ENCODE results near the gene ACER3. TPM values are rescaled to one million over a fixed set of nuclear protein-coding genes. Genes with fewer than 3 reads are reported as not detected.

ACER3 gene
- total RNA-seq, 4 donors from 2014 or later = 11.5 to 29.3 (median 17.9) TPM

- intact Hi-C loops (cut with DNase I) = no loop called here
- 79 to 81% methylated on average over 9 of the region's 9 CpGs for WGBS, 2 donors
- no peak for TF ChIP-seq CTCF (IDR thresholded peaks at IDR 0.05)
- no peak for TF ChIP-seq POLR2A (IDR thresholded peaks at IDR 0.05)
- peaks cover 0 to 14% of the 10 kb centered on the region in 2 donors for H3K4me1 ChIP-seq
- no peaks in the 10 kb centered on the region for H3K36me3 ChIP-seq
- DNase-seq = no peak
- H3K4me3 ChIP-seq (replicated peaks in 1 of 3) = no peak overlapping the region
- no peaks in the 10 kb centered on the region for H3K27me3 ChIP-seq
- no peak overlapping the region for H3K27ac ChIP-seq
- H3K9me3 ChIP-seq = no peaks in the 10 kb centered on the region
Measured at GRCh38 chr11:76885390-76886097, 24.8 kb downstream of the ACER3 start.

- Histone ChIP-seq H3K27me3 (no peaks in the 10 kb centered on the region), H3K9me3 (no peaks in the 10 kb centered on the region), H3K4me1 (peaks cover 16 to 22% of the 10 kb centered on the region in 2 donors), H3K36me3 (no peaks in the 10 kb centered on the region), H3K4me3 (replicated peaks in 1 of 3) (no peak overlapping the region), H3K27ac (no peak overlapping the region)
- DNase-seq = no peak
- no peak for TF ChIP-seq CTCF (IDR thresholded peaks at IDR 0.05)
- no peak for TF ChIP-seq POLR2A (IDR thresholded peaks at IDR 0.05)
- 87 to 88% methylated on average over 1 of the region's 1 CpG for WGBS, 2 donors
- intact Hi-C loops (cut with DNase I) = no loop called here
Measured at GRCh38 chr11:76888989-76889388, 28.3 kb downstream of the ACER3 start.

GRCh38 chr11:76889411-76889975 is 28.8 kb downstream of the ACER3 start:
- WGBS, 2 donors = 48 to 97% methylated on average over 1 of the region's 1 CpG
- no peak for TF ChIP-seq POLR2A (IDR thresholded peaks at IDR 0.05)
- TF ChIP-seq CTCF (IDR thresholded peaks at IDR 0.05) = no peak
- H3K4me1 ChIP-seq = peaks cover 16 to 22% of the 10 kb centered on the region in 2 donors
- DNase-seq = no peak
- intact Hi-C loops (cut with DNase I) = no loop called here
- no peaks in the 10 kb centered on the region for H3K9me3 ChIP-seq
- no peaks in the 10 kb centered on the region for H3K27me3 ChIP-seq
- no peaks in the 10 kb centered on the region for H3K36me3 ChIP-seq
- H3K4me3 ChIP-seq (replicated peaks in 1 of 3) = no peak overlapping the region
- H3K27ac ChIP-seq = no peak overlapping the region

- no peak for DNase-seq
- no peaks in the 10 kb centered on the region for H3K27me3 ChIP-seq
- 95 to 97% methylated on average over 3 of the region's 3 CpGs for WGBS, 2 donors
- no peak overlapping the region for H3K4me3 ChIP-seq (replicated peaks in 1 of 3)
- peaks cover 16% of the 10 kb centered on the region in 2 donors for H3K4me1 ChIP-seq
- intact Hi-C loops (cut with DNase I) = no loop called here
- TF ChIP-seq POLR2A (IDR thresholded peaks at IDR 0.05) = no peak
- no peak for TF ChIP-seq CTCF (IDR thresholded peaks at IDR 0.05)
- H3K36me3 ChIP-seq = no peaks in the 10 kb centered on the region
- no peaks in the 10 kb centered on the region for H3K9me3 ChIP-seq
- no peak overlapping the region for H3K27ac ChIP-seq
Measured at GRCh38 chr11:76890329-76890728, 29.6 kb downstream of the ACER3 start.

GRCh38 chr11:76891285-76891684 is 30.6 kb downstream of the ACER3 start:
- no peaks in the 10 kb centered on the region for H3K9me3 ChIP-seq
- H3K27me3 ChIP-seq = no peaks in the 10 kb centered on the region
- TF ChIP-seq CTCF (IDR thresholded peaks at IDR 0.05) = no peak
- no peak for TF ChIP-seq POLR2A (IDR thresholded peaks at IDR 0.05)
- no peak for DNase-seq
- no peaks in the 10 kb centered on the region for H3K36me3 ChIP-seq
- H3K4me3 ChIP-seq (replicated peaks in 1 of 3) = no peak overlapping the region
- H3K4me1 ChIP-seq = peaks cover 15 to 16% of the 10 kb centered on the region in 2 donors
- intact Hi-C loops (cut with DNase I) = no loop called here
- no peak overlapping the region for H3K27ac ChIP-seq

Measured in thyroid gland (tissue), 4 donors.